OCI-LY1 (cell line): Measurements from ENCODE around the gene PHF23.

Experiments
- H2AFZ ChIP-seq: fragments of 200-600 bp; sonication (generic), shearing (Covaris generic); 2 replicates; pipeline ENCODE4 v1.6.0; 2014; ENCODE audit warnings: antibody characterized with exemption, mild to moderate bottlenecking, low read length
- H3F3A ChIP-seq: fragments of 200-600 bp; sonication (generic), shearing (Covaris generic); 2 replicates; pipeline ENCODE4 v1.6.0; 2014; ENCODE audit warnings: mild to moderate bottlenecking, antibody characterized with exemption, low read length, moderate library complexity; ENCODE audit not compliant: insufficient read depth
- H3K27ac ChIP-seq: fragments of 200-600 bp; sonication (generic); 2 replicates; pipeline ENCODE4 v1.5.1; 2014; ENCODE audit warnings: low read length, mixed run types, mild to moderate bottlenecking, low read depth; ENCODE audit not compliant: poor library complexity, severe bottlenecking
- H3K27me3 ChIP-seq: fragments of 200-600 bp; sonication (generic); 2 replicates; pipeline ENCODE4 v1.6.0; 2014; ENCODE audit warnings: antibody characterized with exemption, mild to moderate bottlenecking, low read length, moderate library complexity; ENCODE audit not compliant: insufficient read depth
- H3K36me3 ChIP-seq: fragments of 200-600 bp; sonication (generic); 2 replicates; pipeline ENCODE4 v1.6.1; 2014; ENCODE audit warnings: mild to moderate bottlenecking, antibody characterized with exemption, low read length, moderate library complexity, mixed read lengths; ENCODE audit not compliant: insufficient read depth
- H3K4me1 ChIP-seq: fragments of 200-600 bp; sonication (generic); 2 replicates; pipeline ENCODE4 v1.5.1; 2014; ENCODE audit warnings: mild to moderate bottlenecking, low read length, moderate library complexity; ENCODE audit not compliant: insufficient read depth, severe bottlenecking
- H3K4me2 ChIP-seq: fragments of 200-600 bp; sonication (generic), shearing (Covaris generic); 2 replicates; pipeline ENCODE4 v1.6.1; 2014; ENCODE audit warnings: low read length
- H3K4me3 ChIP-seq: fragments of 200-600 bp; sonication (generic); 2 replicates; pipeline ENCODE4 v1.5.1; 2014; ENCODE audit warnings: low read length, low read depth, mild to moderate bottlenecking, mixed read lengths; ENCODE audit not compliant: poor library complexity, severe bottlenecking
- H3K79me2 ChIP-seq: fragments of 200-600 bp; shearing (Covaris generic); 2 replicates; pipeline ENCODE4 v1.6.1; 2016; ENCODE audit warnings: mixed run types, low read length, mixed read lengths; ENCODE audit not compliant: insufficient read depth
- H3K9ac ChIP-seq: fragments of 200-600 bp; sonication (generic), shearing (Covaris generic); 2 replicates; pipeline ENCODE4 v1.6.1; 2014; ENCODE audit warnings: mild to moderate bottlenecking, low read length, mixed read lengths
- H3K9me2 ChIP-seq: fragments of 200-600 bp; sonication (generic), shearing (Covaris generic); 2 replicates; pipeline ENCODE4 v1.6.1; 2014; ENCODE audit warnings: low read depth, mild to moderate bottlenecking, low read length, mixed read lengths
- H3K9me3 ChIP-seq: fragments of 200-600 bp; shearing (Covaris generic); 2 replicates; pipeline ENCODE4 v1.6.1; 2014; ENCODE audit warnings: low read length, mixed read lengths
- H4K20me1 ChIP-seq: fragments of 200-600 bp; sonication (generic), shearing (Covaris generic); 2 replicates; pipeline ENCODE4 v1.6.0; 2016; ENCODE audit warnings: mild to moderate bottlenecking, low read length; ENCODE audit not compliant: insufficient read depth
- CTCF ChIP-seq: fragments of 200-600 bp; sonication (generic), shearing (Covaris generic); IDR thresholded peaks from 2 replicates; pipeline ENCODE4 v1.5.1; 2017; ENCODE audit warnings: mild to moderate bottlenecking, antibody characterized with exemption, low read length, moderate library complexity, mixed read lengths
- EZH2 ChIP-seq: fragments of 200-600 bp; sonication (generic), shearing (Covaris generic); IDR thresholded peaks from 2 replicates; pipeline ENCODE4 v1.8.0; 2017; ENCODE audit warnings: borderline replicate concordance, mixed run types, mild to moderate bottlenecking, antibody characterized with exemption, low read length, moderate library complexity, mixed read lengths

The PHF23 gene

DNA sequence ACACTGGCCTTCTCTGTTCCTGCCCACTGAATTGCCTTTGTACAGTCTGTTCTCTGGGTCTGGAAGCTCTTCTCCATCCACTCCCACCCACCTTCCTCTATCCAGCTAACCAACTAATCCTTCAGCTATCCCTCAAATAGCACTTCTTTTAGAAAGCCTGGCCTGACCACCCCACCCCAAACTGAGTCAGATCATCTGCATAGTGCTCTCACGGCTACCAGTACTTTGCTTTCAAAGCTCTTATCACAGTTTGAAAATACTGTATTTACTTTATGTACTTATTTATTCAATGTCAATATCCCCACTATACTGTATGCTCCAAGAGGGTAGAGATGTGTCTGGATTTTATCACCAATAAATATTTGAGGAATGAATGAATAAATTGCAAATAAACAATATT lies 27.5 kb upstream of the PHF23 start:
- TF ChIP-seq CTCF (no peak), EZH2 (no peak)
- H3K9me3 ChIP-seq: no peaks in the 10 kb centered on the region
- peaks cover 6% of the 10 kb centered on the region; the same call in 1 of the 2 replicates for H3K27me3 ChIP-seq
- peaks cover 7% of the 10 kb centered on the region for H3K4me1 ChIP-seq
- H3K4me3 ChIP-seq: no peak overlapping the region
- no peak overlapping the region for H3K4me2 ChIP-seq
- H2AFZ ChIP-seq: no peak overlapping the region
- no peaks in the 10 kb centered on the region for H3K79me2 ChIP-seq
- no peak overlapping the region for H3K9ac ChIP-seq
- no peak overlapping the region for H3K27ac ChIP-seq
- no peaks in the 10 kb centered on the region for H3K9me2 ChIP-seq
- H4K20me1 ChIP-seq: no peaks in the 10 kb centered on the region
- H3F3A ChIP-seq: no peaks in the 10 kb centered on the region
- no peaks in the 10 kb centered on the region for H3K36me3 ChIP-seq

DNA sequence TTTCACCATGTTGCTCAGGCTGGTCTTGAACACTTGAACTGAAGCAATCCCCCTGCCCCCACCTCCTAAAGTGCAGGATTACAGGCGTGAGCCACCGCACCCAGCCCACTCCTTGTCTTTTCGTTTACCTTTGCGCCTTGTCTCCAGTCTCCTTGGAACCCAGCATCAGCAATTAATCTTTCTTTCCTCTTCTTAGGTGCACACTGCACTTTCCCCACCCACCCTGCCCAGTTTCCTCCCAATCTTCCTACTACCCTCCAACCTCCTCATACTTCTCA lies 24.5 kb upstream of the PHF23 start:
- Histone ChIP-seq H3K9me3 (no peaks in the 10 kb centered on the region), H3F3A (no peaks in the 10 kb centered on the region), H4K20me1 (no peaks in the 10 kb centered on the region), H3K9me2 (no peaks in the 10 kb centered on the region), H3K4me3 (no peak overlapping the region), H3K4me1 (peaks cover 17% of the 10 kb centered on the region), H3K36me3 (peaks cover 10% of the 10 kb centered on the region), H3K27ac (no peak overlapping the region), H3K9ac (no peak overlapping the region), H3K4me2 (no peak overlapping the region), H3K79me2 (no peaks in the 10 kb centered on the region), H3K27me3 (peaks cover 7% of the 10 kb centered on the region; the same call in 1 of the 2 replicates), H2AFZ (no peak overlapping the region)
- TF ChIP-seq EZH2 (no peak), CTCF (no peak)

GRCh38 chr17:7262935-7263800 lies 23.9 kb upstream of the PHF23 start:
- Histone ChIP-seq H3K27ac (no peak overlapping the region), H3K27me3 (peaks cover 7% of the 10 kb centered on the region; the same call in 1 of the 2 replicates), H4K20me1 (no peaks in the 10 kb centered on the region), H3K79me2 (no peaks in the 10 kb centered on the region), H3K4me3 (no peak overlapping the region), H3K36me3 (peaks cover 15% of the 10 kb centered on the region), H2AFZ (no peak overlapping the region), H3K9me2 (no peaks in the 10 kb centered on the region), H3K4me1 (peaks cover 17% of the 10 kb centered on the region), H3K9ac (no peak overlapping the region), H3F3A (no peaks in the 10 kb centered on the region), H3K9me3 (no peaks in the 10 kb centered on the region), H3K4me2 (no peak overlapping the region)
- no peak for TF ChIP-seq EZH2
- TF ChIP-seq CTCF: no peak
